ENCODE results near the gene STEAP3. TPM values are rescaled to one million over a fixed set of nuclear protein-coding genes. Genes with fewer than 3 reads are reported as not detected.

The STEAP3 gene
- total and polyA plus RNA-seq, 8 donors = 6.6 to 28.2 (median 19.5) TPM

DNA sequence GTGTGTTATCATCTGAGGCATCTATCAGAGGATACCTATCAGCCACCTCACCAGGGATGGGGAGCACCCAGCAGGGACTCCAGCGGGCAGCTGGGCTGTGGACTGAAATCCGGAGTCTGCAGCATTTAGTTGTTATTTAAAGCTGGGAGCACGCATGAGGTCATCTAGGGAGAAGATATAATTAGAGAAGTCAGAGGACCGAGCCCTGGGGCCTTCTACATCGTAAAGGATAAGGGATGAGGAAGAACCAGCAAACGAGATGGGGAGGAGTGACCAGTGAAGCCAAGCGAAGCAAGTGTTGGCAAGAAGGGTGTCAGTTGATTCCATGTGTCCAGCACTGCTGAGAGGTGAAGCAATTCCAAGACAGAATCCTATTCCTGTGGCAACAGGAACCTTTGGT is 70.3 kb downstream of the STEAP3 start:
- no peak for TF ChIP-seq CTCF (IDR thresholded peaks at IDR 0.05)
- no peak overlapping the region for H3K27ac ChIP-seq
- no peaks in the 10 kb centered on the region for H3K36me3 ChIP-seq
- no peak overlapping the region for H3K4me3 ChIP-seq
- DNase-seq = no peak
- no peaks in the 10 kb centered on the region for H3K9me3 ChIP-seq
- intact Hi-C loops (cut with DNase I) = loop anchor here in 1 of 3 donors (10.0 kb wide), 1 partner anchor 279 kb away; no protein-coding TSS in a partner anchor
- 65 to 78% methylated on average over 7 of the region's 7 CpGs for WGBS, 2 donors
- H3K27me3 ChIP-seq = no peaks in the 10 kb centered on the region
- FAIRE-seq = no peak
- no peak for ATAC-seq
- peaks cover 5 to 13% (median 11%) of the 10 kb centered on the region in 3 donors for H3K4me1 ChIP-seq

DNA sequence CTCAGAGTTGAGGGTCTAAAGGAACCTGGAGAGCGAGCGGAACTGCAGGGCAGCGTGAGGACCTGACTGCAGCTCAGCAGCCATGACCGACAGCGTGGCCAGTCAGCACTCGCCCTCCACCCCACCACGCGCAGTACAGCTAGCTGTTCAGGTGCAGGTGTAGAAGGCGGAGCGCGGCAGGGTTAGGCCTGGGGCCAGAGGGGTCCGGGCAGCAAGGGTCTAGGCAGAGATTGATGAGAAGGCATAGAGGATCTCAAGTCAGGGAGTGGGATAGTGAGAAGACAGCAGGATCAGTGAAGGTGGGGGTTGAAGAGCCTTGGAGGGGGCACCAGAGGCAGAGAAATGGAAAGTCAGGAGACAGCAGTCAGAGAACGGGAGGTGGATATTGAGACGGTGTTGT is 71.0 kb downstream of the STEAP3 start:
- peaks cover 5 to 13% (median 11%) of the 10 kb centered on the region in 3 donors for H3K4me1 ChIP-seq
- no peak overlapping the region for H3K4me3 ChIP-seq
- TF ChIP-seq CTCF (IDR thresholded peaks at IDR 0.05) = no peak
- WGBS, 2 donors = 89 to 91% methylated on average over 14 of the region's 14 CpGs
- H3K27ac ChIP-seq = no peak overlapping the region
- no peaks in the 10 kb centered on the region for H3K27me3 ChIP-seq
- intact Hi-C loops (cut with DNase I) = loop anchor here in 1 of 3 donors (10.0 kb wide), 1 partner anchor 280 kb away; no protein-coding TSS in a partner anchor
- H3K36me3 ChIP-seq = no peaks in the 10 kb centered on the region
- FAIRE-seq = no peak
- no peak for DNase-seq
- ATAC-seq = no peak
- H3K9me3 ChIP-seq = no peaks in the 10 kb centered on the region

DNA sequence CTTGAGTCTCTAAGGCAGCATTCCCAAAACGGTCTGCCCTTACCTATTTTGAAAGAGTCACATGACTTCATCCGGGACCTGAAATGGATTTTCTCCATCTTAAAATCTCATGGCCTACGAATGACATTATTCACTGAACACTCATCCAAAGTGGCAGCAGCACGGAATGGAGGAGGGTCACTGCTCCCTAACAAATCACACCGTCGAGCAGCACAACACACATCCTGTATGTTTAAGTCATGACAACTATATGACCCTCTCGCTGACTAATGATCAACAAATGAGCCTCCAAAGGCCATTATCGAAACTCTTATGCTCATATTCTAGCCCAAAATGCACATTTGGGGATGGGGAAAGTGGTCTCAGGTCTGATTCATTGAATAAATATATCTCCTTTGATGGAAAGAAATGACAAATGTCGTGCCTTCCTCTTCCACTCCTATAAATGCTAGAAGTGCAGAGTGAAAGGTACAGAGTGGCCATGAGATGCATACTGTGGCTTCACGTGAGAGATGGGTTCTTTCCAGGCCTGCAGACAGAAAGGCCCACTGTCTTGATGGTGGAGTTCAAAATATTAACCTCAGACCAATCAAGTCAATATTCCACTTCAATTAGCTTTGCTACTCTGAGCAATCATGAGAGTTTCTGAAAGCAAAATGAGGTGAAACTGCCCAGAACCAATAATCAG is 72.2 kb downstream of the STEAP3 start:
- Histone ChIP-seq H3K4me3 (no peak overlapping the region), H3K36me3 (no peaks in the 10 kb centered on the region), H3K9me3 (no peaks in the 10 kb centered on the region), H3K4me1 (peaks cover 5 to 13% (median 11%) of the 10 kb centered on the region in 3 donors), H3K27me3 (no peaks in the 10 kb centered on the region), H3K27ac (no peak overlapping the region)
- ATAC-seq (no peak), DNase-seq (no peak), FAIRE-seq (no peak)
- WGBS, 2 donors = 83 to 84% methylated on average over 10 of the region's 10 CpGs
- intact Hi-C loops (cut with DNase I) = loop anchor here in 1 of 3 donors (10.0 kb wide), 1 partner anchor 281 kb away; no protein-coding TSS in a partner anchor
- no peak for TF ChIP-seq CTCF (IDR thresholded peaks at IDR 0.05)

DNA sequence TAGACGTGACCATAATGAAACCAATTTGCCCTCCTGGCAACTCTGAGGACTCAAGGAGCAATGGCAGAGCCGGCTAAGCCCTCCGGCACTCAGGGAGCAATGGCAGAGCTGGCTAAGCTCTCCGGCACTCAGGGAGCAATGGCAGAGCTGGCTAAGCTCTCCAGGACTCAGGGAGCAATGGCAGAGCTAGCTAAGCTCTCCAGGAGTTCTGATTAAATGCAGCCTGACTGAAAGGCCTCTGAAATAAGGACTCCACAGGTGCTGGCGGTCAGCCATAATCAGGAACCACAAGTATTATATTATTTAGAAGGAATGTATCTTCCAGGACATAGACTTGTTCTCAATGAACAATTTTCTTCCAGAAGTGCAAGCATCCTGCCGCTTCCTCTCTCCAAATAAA is 77.8 kb downstream of the STEAP3 start:
- 94 to 95% methylated on average over 6 of the region's 6 CpGs for WGBS, 2 donors
- Histone ChIP-seq H3K4me1 (no peaks in the 10 kb centered on the region), H3K27me3 (no peaks in the 10 kb centered on the region), H3K27ac (no peak overlapping the region), H3K36me3 (no peaks in the 10 kb centered on the region), H3K9me3 (no peaks in the 10 kb centered on the region), H3K4me3 (no peak overlapping the region)
- intact Hi-C loops (cut with DNase I) = no loop called here
- TF ChIP-seq CTCF (IDR thresholded peaks at IDR 0.05) = no peak
- no peak for DNase-seq
- FAIRE-seq = no peak
- no peak for ATAC-seq

- no peaks in the 10 kb centered on the region for H3K9me3 ChIP-seq
- no peaks in the 10 kb centered on the region for H3K27me3 ChIP-seq
- no peak overlapping the region for H3K27ac ChIP-seq
- DNase-seq (no peak), FAIRE-seq (no peak), ATAC-seq (peak in 3 of 4 donors; percentile 43 to 60 (median 46))
- intact Hi-C loops (cut with DNase I) = no loop called here
- TF ChIP-seq CTCF (IDR thresholded peaks at IDR 0.05) = no peak
- peaks cover 0 to 5% (median 0%) of the 10 kb centered on the region in 3 donors for H3K4me1 ChIP-seq
- H3K4me3 ChIP-seq = no peak overlapping the region
- no peaks in the 10 kb centered on the region for H3K36me3 ChIP-seq
- WGBS, 2 donors = 47 to 49% methylated on average over 2 of the region's 2 CpGs
Measured at GRCh38 chr2:119304847-119305246, 81.2 kb downstream of the STEAP3 start.
